Measurements from ENCODE around the gene CYP4A22.

CYP4A22 gene

GRCh38 chr1:47160716-47161115 is 23.5 kb downstream of the CYP4A22 start:
- Histone ChIP-seq H3K9me3 (peaks cover under 1% of the 10 kb centered on the region; the same call in 1 of the 2 replicates), H3K27me3 (no peaks in the 10 kb centered on the region), H3K27ac (no peak overlapping the region), H3K4me1 (no peaks in the 10 kb centered on the region), H3K4me2 (no peak overlapping the region), H4K20me1 (no peaks in the 10 kb centered on the region), H3K9ac (no peak overlapping the region), H3K4me3 (no peak overlapping the region), H3K36me3 (no peaks in the 10 kb centered on the region)
- no peak for TF ChIP-seq Cebpa-rat (IDR thresholded peaks at IDR 0.05)

GRCh38 chr1:47161298-47162040 is 24.2 kb downstream of the CYP4A22 start:
- no peak for TF ChIP-seq Cebpa-rat (IDR thresholded peaks at IDR 0.05)
- Histone ChIP-seq H3K4me3 (no peak overlapping the region), H3K27me3 (no peaks in the 10 kb centered on the region), H3K27ac (no peak overlapping the region), H3K4me2 (no peak overlapping the region), H3K4me1 (no peaks in the 10 kb centered on the region), H4K20me1 (no peaks in the 10 kb centered on the region), H3K9me3 (0 out of 2 replicates have a peak, but pooled peaks cover 2% of the 10 kb centered on the region), H3K36me3 (no peaks in the 10 kb centered on the region), H3K9ac (no peak overlapping the region)

- no peak overlapping the region for H3K4me3 ChIP-seq
- H3K36me3 ChIP-seq = no peaks in the 10 kb centered on the region
These were observed 27.3 kb downstream of the CYP4A22 start for GRCh38 chr1:47164552-47164951.

GRCh38 chr1:47172782-47173181 is 35.5 kb downstream of the CYP4A22 start:
- Histone ChIP-seq H3K4me1 (no peaks in the 10 kb centered on the region), H3K27me3 (no peaks in the 10 kb centered on the region)

More at GRCh38 chr1:47164552-47164951, 27.3 kb downstream of the CYP4A22 start:
- Histone ChIP-seq H3K4me2 (no peak overlapping the region), H3K9ac (no peak overlapping the region), H4K20me1 (no peaks in the 10 kb centered on the region), H3K27me3 (no peaks in the 10 kb centered on the region), H3K4me1 (no peaks in the 10 kb centered on the region), H3K9me3 (0 out of 2 replicates have a peak, but pooled peaks cover 3% of the 10 kb centered on the region), H3K27ac (no peak overlapping the region)
- no peak for TF ChIP-seq Cebpa-rat (IDR thresholded peaks at IDR 0.05)

GRCh38 chr1:47174656-47175020 is 37.4 kb downstream of the CYP4A22 start:
- Histone ChIP-seq H3K27ac (no peak overlapping the region), H3K27me3 (no peaks in the 10 kb centered on the region), H3K9me3 (no peaks in the 10 kb centered on the region), H3K4me1 (peaks cover 9% of the 10 kb centered on the region), H3K9ac (no peak overlapping the region), H3K4me2 (no peak overlapping the region), H4K20me1 (no peaks in the 10 kb centered on the region), H3K4me3 (no peak overlapping the region), H3K36me3 (no peaks in the 10 kb centered on the region)
- no peak for TF ChIP-seq Cebpa-rat (IDR thresholded peaks at IDR 0.05)

More at GRCh38 chr1:47172782-47173181, 35.5 kb downstream of the CYP4A22 start:
- H3K36me3 ChIP-seq = no peaks in the 10 kb centered on the region
- H3K4me2 ChIP-seq = no peak overlapping the region
- H3K4me3 ChIP-seq = no peak overlapping the region
- no peak for TF ChIP-seq Cebpa-rat (IDR thresholded peaks at IDR 0.05)
- no peaks in the 10 kb centered on the region for H4K20me1 ChIP-seq
- no peak overlapping the region for H3K9ac ChIP-seq
- no peak overlapping the region for H3K27ac ChIP-seq
- no peaks in the 10 kb centered on the region for H3K9me3 ChIP-seq

GRCh38 chr1:47175227-47175934 is 38.1 kb downstream of the CYP4A22 start:
- no peak overlapping the region for H3K27ac ChIP-seq
- H4K20me1 ChIP-seq = no peaks in the 10 kb centered on the region
- H3K4me2 ChIP-seq = no peak overlapping the region
- no peak overlapping the region for H3K9ac ChIP-seq
- H3K36me3 ChIP-seq = no peaks in the 10 kb centered on the region
- no peaks in the 10 kb centered on the region for H3K9me3 ChIP-seq
- no peaks in the 10 kb centered on the region for H3K27me3 ChIP-seq
- no peak for TF ChIP-seq Cebpa-rat (IDR thresholded peaks at IDR 0.05)
- H3K4me3 ChIP-seq = no peak overlapping the region
- peaks cover 12% of the 10 kb centered on the region for H3K4me1 ChIP-seq

GRCh38 chr1:47178020-47178419 is 40.8 kb downstream of the CYP4A22 start:
- H3K4me2 ChIP-seq = no peak overlapping the region
- H3K9me3 ChIP-seq = no peaks in the 10 kb centered on the region
- H3K36me3 ChIP-seq = no peaks in the 10 kb centered on the region
- H3K4me3 ChIP-seq = no peak overlapping the region
- H4K20me1 ChIP-seq = no peaks in the 10 kb centered on the region
- H3K27ac ChIP-seq = no peak overlapping the region
- no peaks in the 10 kb centered on the region for H3K27me3 ChIP-seq
- no peak for TF ChIP-seq Cebpa-rat (IDR thresholded peaks at IDR 0.05)
- H3K4me1 ChIP-seq = peaks cover 12% of the 10 kb centered on the region
- H3K9ac ChIP-seq = no peak overlapping the region

GRCh38 chr1:47178654-47179016 is 41.4 kb downstream of the CYP4A22 start:
- Histone ChIP-seq H3K4me2 (peak overlapping the region; percentile 95), H3K27ac (no peak overlapping the region), H3K27me3 (no peaks in the 10 kb centered on the region), H3K9ac (no peak overlapping the region), H3K9me3 (no peaks in the 10 kb centered on the region), H3K36me3 (no peaks in the 10 kb centered on the region), H4K20me1 (no peaks in the 10 kb centered on the region), H3K4me1 (peaks cover 18% of the 10 kb centered on the region), H3K4me3 (peak overlapping the region; percentile 61)
- no peak for TF ChIP-seq Cebpa-rat (IDR thresholded peaks at IDR 0.05)

GRCh38 chr1:47179017-47179987 is 42.1 kb downstream of the CYP4A22 start:
- peak overlapping the region; percentile 73 for H3K9ac ChIP-seq
- H3K27ac ChIP-seq = no peak overlapping the region; the same call in 1 of the 2 replicates
- peak overlapping the region; percentile 61 for H3K4me3 ChIP-seq
- peak overlapping the region; percentile 95 for H3K4me2 ChIP-seq
- no peaks in the 10 kb centered on the region for H3K36me3 ChIP-seq
- H3K4me1 ChIP-seq = peaks cover 19% of the 10 kb centered on the region
- no peak for TF ChIP-seq Cebpa-rat (IDR thresholded peaks at IDR 0.05)
- no peaks in the 10 kb centered on the region for H4K20me1 ChIP-seq
- H3K9me3 ChIP-seq = no peaks in the 10 kb centered on the region
- no peaks in the 10 kb centered on the region for H3K27me3 ChIP-seq
